ENCODE measurements around the gene ANXA11. TPM values are rescaled to one million over a fixed set of nuclear protein-coding genes. Genes with fewer than 3 reads are reported as not detected.

The ANXA11 gene
- total and polyA plus RNA-seq, 9 of the 15 experiments (the other 6 are each of a cell fraction or from before 2014, with no cell fraction given) = 43.6 to 212 (median 109) TPM

- ATAC-seq (peak; percentile 54), DNase-seq (ENCODE audit: extremely low read depth in 1 of 4, low spot score in 3 of 4) (peak in 1 of 4 experiments; percentile 38), FAIRE-seq (no peak)
- Histone ChIP-seq H3K9ac (ENCODE audit: insufficient read depth in 1 of 2, low read depth in 2 of 2, low read length in 2 of 2) (peak overlapping the region in 1 of 2 experiments; percentile 77; a peak in 2 of 4 replicates), H3K27ac (ENCODE audit: extremely low read depth, low read depth, low read length) (no peak overlapping the region; the same call in 2 of the 3 replicates), H3K4me2 (ENCODE audit: insufficient read depth, low read length) (no peak overlapping the region), H3K9me1 (ENCODE audit: control insufficient read depth, insufficient read depth, low read length) (no peaks in the 10 kb centered on the region), H3K4me1 (replicated peaks in 1 of 2; ENCODE audit: control insufficient read depth in 2 of 2, insufficient read depth in 2 of 2, low read length in 2 of 2) (peaks cover 28 to 37% of the 10 kb centered on the region in 2 experiments), H3K4me3 (no peak overlapping the region), H3K9me3 (replicated peaks; ENCODE audit: control insufficient read depth, insufficient read depth, low read depth, low read length) (no peaks in the 10 kb centered on the region), H2AFZ (ENCODE audit: low read depth, low read length) (no peak overlapping the region), H3K79me2 (ENCODE audit: control insufficient read depth, insufficient read depth, low read length) (peaks cover 91% of the 10 kb centered on the region), H3K27me3 (ENCODE audit: control insufficient read depth in 2 of 2, insufficient read depth in 2 of 2, low read length in 2 of 2) (no peaks in the 10 kb centered on the region), H3K36me3 (ENCODE audit: control insufficient read depth, insufficient read depth, low read length) (peaks cover 20% of the 10 kb centered on the region; the same call in 2 of the 3 replicates), H4K20me1 (replicated peaks; ENCODE audit: control insufficient read depth, insufficient read depth, low read length) (peaks cover 15% of the 10 kb centered on the region)
- intact Hi-C loops (cut with micrococcal nuclease) (no loop called here), in situ Hi-C loops (cut with MboI) (no loop called here)
- POLR2A ChIA-PET = interaction anchor here (0.6 to 2.8 kb wide), 3 partner anchors 9 to 1156 kb away, joined by 3 to 26 read pairs (median 4); no protein-coding TSS in a partner anchor
- 0 out of 2 replicates have a peak, but pooled peaks have one; percentile 11 for TF ChIP-seq ZNF584 (CRISPR knock-in tag; IDR thresholded peaks at IDR 0.05; ENCODE audit: low read depth)
- 0 out of 2 replicates have a peak, but pooled peaks have one; percentile 22 for TF ChIP-seq CREM (IDR thresholded peaks at IDR 0.05; ENCODE audit: low read depth)
- TF ChIP-seq GABPB2 (CRISPR knock-in tag; conservative IDR thresholded peaks at IDR 0.05) = no peak
- BruUV-seq (replicated peaks) = no TSS peak
- CTCF ChIA-PET (ENCODE audit: low intra/inter-chr PET ratio) = no interaction called here
- 73% methylated on average over 11 of the region's 13 CpGs for WGBS (ENCODE audit: insufficient coverage, low coverage, missing lambda C conversion rate)
Measured at GRCh38 chr10:80186364-80187012, 18.8 kb downstream of the ANXA11 start.

GRCh38 chr10:80185578-80186299, 19.6 kb downstream of the ANXA11 start:
- Histone ChIP-seq H3K9me3 (replicated peaks; ENCODE audit: control insufficient read depth, insufficient read depth, low read depth, low read length) (no peaks in the 10 kb centered on the region), H2AFZ (ENCODE audit: low read depth, low read length) (no peak overlapping the region), H3K27ac (ENCODE audit: extremely low read depth, low read depth, low read length) (no peak overlapping the region), H4K20me1 (replicated peaks; ENCODE audit: control insufficient read depth, insufficient read depth, low read length) (peaks cover 15% of the 10 kb centered on the region), H3K27me3 (ENCODE audit: control insufficient read depth in 2 of 2, insufficient read depth in 2 of 2, low read length in 2 of 2) (no peaks in the 10 kb centered on the region), H3K36me3 (ENCODE audit: control insufficient read depth, insufficient read depth, low read length) (peaks cover 23% of the 10 kb centered on the region; the same call in 2 of the 3 replicates), H3K9ac (ENCODE audit: insufficient read depth in 1 of 2, low read depth in 2 of 2, low read length in 2 of 2) (no peak overlapping the region), H3K4me1 (replicated peaks in 1 of 2; ENCODE audit: control insufficient read depth in 2 of 2, insufficient read depth in 2 of 2, low read length in 2 of 2) (peaks cover 27 to 37% of the 10 kb centered on the region in 2 experiments), H3K4me3 (no peak overlapping the region), H3K79me2 (ENCODE audit: control insufficient read depth, insufficient read depth, low read length) (peaks cover 90% of the 10 kb centered on the region), H3K4me2 (ENCODE audit: insufficient read depth, low read length) (no peak overlapping the region), H3K9me1 (ENCODE audit: control insufficient read depth, insufficient read depth, low read length) (no peaks in the 10 kb centered on the region)
- CTCF ChIA-PET (ENCODE audit: low intra/inter-chr PET ratio) = no interaction called here
- POLR2A ChIA-PET = interaction anchor here (0.6 to 1.2 kb wide), 4 partner anchors 15 to 235 kb away, joined by 3 to 4 read pairs (median 4); no protein-coding TSS in a partner anchor
- FAIRE-seq (no peak), ATAC-seq (no peak), DNase-seq (ENCODE audit: extremely low read depth in 1 of 4, low spot score in 3 of 4) (no peak)
- intact Hi-C loops (cut with micrococcal nuclease) (no loop called here), in situ Hi-C loops (cut with MboI) (no loop called here)
- BruUV-seq (replicated peaks) = no TSS peak
- 88% methylated on average over 5 of the region's 5 CpGs for WGBS (ENCODE audit: insufficient coverage, low coverage, missing lambda C conversion rate)
- no peak for TF ChIP-seq ZNF384 (IDR thresholded peaks at IDR 0.05; ENCODE audit: low read depth, low read length)
- peak in 1 of 2 experiments; percentile 54; a peak in 1 of 4 replicates for TF ChIP-seq RCOR1 (IDR thresholded peaks at IDR 0.05; ENCODE audit: borderline replicate concordance in 1 of 2, low read depth in 2 of 2, low read length in 2 of 2)
- TF ChIP-seq STAT5B (CRISPR knock-in tag; IDR thresholded peaks at IDR 0.05) = no peak
- TF ChIP-seq EHMT2 (IDR thresholded peaks at IDR 0.05) = no peak
- TF ChIP-seq ZNF695 (CRISPR knock-in tag; IDR thresholded peaks at IDR 0.05) = no peak
- TF ChIP-seq HDAC8 (tag; IDR thresholded peaks at IDR 0.05) = no peak
- peak; percentile 82 for TF ChIP-seq ADNP (tag; IDR thresholded peaks at IDR 0.05)
- TF ChIP-seq KLF16 (IDR thresholded peaks at IDR 0.05) = no peak
- TF ChIP-seq MXI1 (IDR thresholded peaks at IDR 0.05; ENCODE audit: low read depth, low read length) = no peak
- TF ChIP-seq ZNF707 (CRISPR knock-in tag; conservative IDR thresholded peaks at IDR 0.05) = no peak
- TF ChIP-seq ZNF24 (IDR thresholded peaks at IDR 0.05) = no peak
- TF ChIP-seq PYGO2 (tag; IDR thresholded peaks at IDR 0.05) = no peak

Data from K562 (cell line).